Trophoblast cell (in vitro differentiated cells and primary cell): Measurements from ENCODE around the gene KLHL40.
A peak's percentile ranks its signal among the peaks of the same experiment; 100 is the strongest.

ENCODE experiments used
- DNase-seq, 2 donors: peaks; one replicate each; pipeline ENCODE4 v3.0.0-alpha.2; 2016
- H2AFZ ChIP-seq: 2 replicates; pipeline ENCODE4 v1.6.1; 2013; ENCODE audit warnings: low read length, moderate library complexity, mild to moderate bottlenecking; ENCODE audit not compliant: insufficient read depth, poor library complexity
- H2AK5ac ChIP-seq: 2 replicates; pipeline ENCODE4 v1.6.1; 2013; ENCODE audit warnings: mild to moderate bottlenecking, low read length
- H2BK120ac ChIP-seq: 2 replicates; pipeline ENCODE4 v1.6.1; 2013; ENCODE audit warnings: low read length, mild to moderate bottlenecking, moderate library complexity; ENCODE audit not compliant: insufficient read depth, poor library complexity
- H2BK12ac ChIP-seq: 2 replicates; pipeline ENCODE4 v1.6.1; 2013; ENCODE audit warnings: mild to moderate bottlenecking, low read length, moderate library complexity
- H2BK5ac ChIP-seq: 2 replicates; pipeline ENCODE4 v1.6.1; 2013; ENCODE audit warnings: low read length, low read depth, moderate library complexity, mild to moderate bottlenecking; ENCODE audit not compliant: poor library complexity
- H3K14ac ChIP-seq: 2 replicates; pipeline ENCODE4 v1.6.1; 2013; ENCODE audit warnings: mild to moderate bottlenecking, low read length
- H3K18ac ChIP-seq: 2 replicates; pipeline ENCODE4 v1.6.1; 2013; ENCODE audit warnings: mild to moderate bottlenecking, low read length
- H3K23ac ChIP-seq: 2 replicates; pipeline ENCODE4 v1.6.1; 2013; ENCODE audit warnings: low read length
- H3K27ac ChIP-seq: 2 replicates; pipeline ENCODE4 v1.5.1; 2013; ENCODE audit warnings: low read depth, mild to moderate bottlenecking, inconsistent platforms, low read length, moderate library complexity
- H3K27me3 ChIP-seq: 2 replicates; pipeline ENCODE4 v1.6.1; 2013; ENCODE audit warnings: inconsistent platforms, mild to moderate bottlenecking, low read length, moderate library complexity; ENCODE audit not compliant: insufficient read depth
- H3K36me3 ChIP-seq, 2 experiments: 1 replicate in 1 of 2; 2 replicates in 1 of 2; pipeline ENCODE4 v1.6.1; 2013; ENCODE audit warnings: low read length in 2 of 2, mild to moderate bottlenecking in 2 of 2, moderate library complexity in 1 of 2; ENCODE audit not compliant: insufficient read depth in 2 of 2, control insufficient read depth in 1 of 2
- H3K4ac ChIP-seq: 2 replicates; pipeline ENCODE4 v1.6.1; 2013; ENCODE audit warnings: low read depth, mild to moderate bottlenecking, low read length, moderate library complexity
- H3K4me1 ChIP-seq, 2 experiments: 1 replicate in 1 of 2; 2 replicates in 1 of 2; pipeline ENCODE4 v1.6.1; 2013; ENCODE audit warnings: low read length in 2 of 2, mild to moderate bottlenecking in 2 of 2, moderate library complexity in 1 of 2; ENCODE audit not compliant: insufficient read depth in 2 of 2, control insufficient read depth in 1 of 2
- H3K4me2 ChIP-seq: 2 replicates; pipeline ENCODE4 v1.6.1; 2013; ENCODE audit warnings: inconsistent platforms, mild to moderate bottlenecking, low read length, moderate library complexity
- H3K4me3 ChIP-seq: 2 replicates; pipeline ENCODE4 v1.5.1; 2013; ENCODE audit warnings: mild to moderate bottlenecking, low read depth, low read length, inconsistent platforms
- H3K79me1 ChIP-seq: one replicate; pipeline ENCODE4 v1.6.1; 2013; ENCODE audit warnings: low read length
- H3K79me2 ChIP-seq: 2 replicates; pipeline ENCODE4 v1.6.1; 2013; ENCODE audit warnings: low read length, mild to moderate bottlenecking; ENCODE audit not compliant: control insufficient read depth, insufficient read depth, poor library complexity
- H3K9ac ChIP-seq: 2 replicates; pipeline ENCODE4 v1.6.1; 2013; ENCODE audit warnings: mild to moderate bottlenecking, low read length
- H3K9me3 ChIP-seq: 2 replicates; pipeline ENCODE4 v1.6.1; 2013; ENCODE audit warnings: low read depth, mild to moderate bottlenecking, control low read depth, inconsistent platforms, low read length; ENCODE audit not compliant: insufficient read depth
- H4K12ac ChIP-seq: 2 replicates; pipeline ENCODE4 v1.6.1; 2013; ENCODE audit warnings: low read depth, mild to moderate bottlenecking, low read length, moderate library complexity
- H4K8ac ChIP-seq: 2 replicates; pipeline ENCODE4 v1.6.1; 2013; ENCODE audit warnings: low read depth, mild to moderate bottlenecking, low read length, moderate library complexity
- H4K91ac ChIP-seq: one replicate; pipeline ENCODE4 v1.6.1; 2013; ENCODE audit warnings: low read depth, mild to moderate bottlenecking, low read length, moderate library complexity
- WGBS: extraction: QIAGEN DNeasy Blood & Tissue Kit; methylation state at CpG from one replicate; pipeline ENCODE4 v1.1.7; 2013; ENCODE audit warnings: missing lambda C conversion rate; ENCODE audit not compliant: insufficient read length, insufficient coverage; ENCODE audit errors: extremely low coverage; 5-methylcytosine and 5-hydroxymethylcytosine counted together

The KLHL40 gene

DNA sequence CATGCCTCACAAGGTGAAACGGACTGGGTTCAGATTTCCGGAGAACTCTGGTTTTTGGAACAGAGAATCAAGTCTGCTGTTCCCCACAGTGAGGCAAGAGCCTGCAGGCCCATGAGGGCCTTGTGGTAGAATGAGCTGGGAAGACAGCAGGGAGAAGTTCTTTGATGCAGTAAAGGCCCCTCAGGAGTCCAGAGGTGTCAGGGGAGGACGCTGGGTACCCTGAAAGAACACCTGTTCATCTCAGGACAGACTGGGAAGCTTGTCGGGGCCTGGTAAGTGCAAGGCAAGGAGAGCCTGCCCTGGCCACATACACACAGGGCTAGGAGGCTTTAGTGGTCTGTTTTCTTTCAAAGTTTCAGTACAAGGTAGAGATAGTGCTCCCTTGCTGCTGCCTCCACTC, 35.6 kb upstream of the KLHL40 start:
- H3K4me2 ChIP-seq = no peak overlapping the region
- no peak overlapping the region for H2BK5ac ChIP-seq
- DNase-seq = no peak
- H3K79me2 ChIP-seq = peaks cover 10% of the 10 kb centered on the region
- H3K79me1 ChIP-seq = peaks cover 17% of the 10 kb centered on the region
- peaks cover 2% of the 10 kb centered on the region for H3K9me3 ChIP-seq
- no peak overlapping the region for H3K14ac ChIP-seq
- H3K4me1 ChIP-seq = peaks cover 35 to 43% of the 10 kb centered on the region in 2 experiments
- no peak overlapping the region for H4K91ac ChIP-seq
- H2AFZ ChIP-seq = no peak overlapping the region
- no peak overlapping the region for H3K23ac ChIP-seq
- H2BK120ac ChIP-seq = no peak overlapping the region
- H4K12ac ChIP-seq = no peak overlapping the region
- H3K18ac ChIP-seq = no peak overlapping the region
- H4K8ac ChIP-seq = no peak overlapping the region
- H3K4me3 ChIP-seq = no peak overlapping the region
- H2AK5ac ChIP-seq = no peak overlapping the region
- H2BK12ac ChIP-seq = no peak overlapping the region
- no CpG with 5 or more reads among the region's 4 CpGs for WGBS
- no peak overlapping the region for H3K9ac ChIP-seq
- no peaks in the 10 kb centered on the region for H3K27me3 ChIP-seq
- no peak overlapping the region for H3K27ac ChIP-seq
- H3K36me3 ChIP-seq = peaks cover 9 to 19% of the 10 kb centered on the region in 2 experiments
- H3K4ac ChIP-seq = no peak overlapping the region

DNA sequence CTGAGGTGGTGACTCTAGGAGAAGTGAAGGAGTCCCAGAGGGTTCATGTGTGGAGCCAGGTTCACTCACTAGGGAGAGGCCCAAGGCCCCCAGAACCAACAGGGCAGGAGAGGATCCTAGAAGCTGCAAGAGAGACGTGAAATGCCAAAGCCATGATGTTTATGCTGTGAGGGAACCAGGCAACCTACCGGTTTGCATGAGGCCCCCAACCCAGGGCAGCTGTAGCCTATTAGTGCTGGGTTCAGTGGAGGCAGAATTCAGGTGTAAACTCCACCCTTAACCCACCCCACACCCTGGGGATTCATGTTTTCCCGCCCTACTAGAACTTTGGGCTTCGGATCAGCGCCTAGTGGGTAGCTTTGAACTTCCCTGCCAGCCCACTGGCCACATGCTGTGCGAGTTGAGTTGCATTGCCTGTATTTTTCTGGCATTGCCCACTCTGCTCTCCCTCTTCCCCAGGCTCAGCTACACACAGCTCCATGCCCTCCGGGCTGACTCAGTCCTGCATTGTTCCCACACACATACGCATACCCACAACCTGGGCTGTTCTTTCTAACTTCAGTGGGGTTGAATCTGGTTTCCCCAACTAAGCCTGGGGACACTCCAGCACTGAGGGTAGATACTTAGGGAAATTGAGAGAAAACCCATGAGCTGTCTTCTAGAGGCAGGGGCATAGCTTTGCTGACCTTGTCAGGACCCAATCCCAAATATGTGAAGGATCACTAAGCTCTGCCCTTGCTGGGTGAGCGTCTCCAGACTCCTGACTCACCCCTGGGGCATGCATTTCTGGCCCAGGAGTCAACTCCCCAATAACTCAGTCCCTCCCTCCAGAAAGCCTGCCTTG, 33.9 kb upstream of the KLHL40 start:
- peaks cover 2% of the 10 kb centered on the region for H3K9me3 ChIP-seq
- peaks cover 10% of the 10 kb centered on the region for H3K79me2 ChIP-seq
- H4K12ac ChIP-seq = no peak overlapping the region
- H3K36me3 ChIP-seq = peaks cover 5 to 13% of the 10 kb centered on the region in 2 experiments
- no peak overlapping the region for H4K8ac ChIP-seq
- WGBS = no CpG with 5 or more reads among the region's 9 CpGs
- no peak overlapping the region for H3K18ac ChIP-seq
- peak overlapping the region; percentile 42 for H3K23ac ChIP-seq
- peaks cover 35 to 47% of the 10 kb centered on the region in 2 experiments for H3K4me1 ChIP-seq
- no peaks in the 10 kb centered on the region for H3K27me3 ChIP-seq
- no peak overlapping the region for H3K4ac ChIP-seq
- H3K79me1 ChIP-seq = peaks cover 20% of the 10 kb centered on the region
- H2BK120ac ChIP-seq = no peak overlapping the region
- H2AK5ac ChIP-seq = no peak overlapping the region
- no peak overlapping the region for H4K91ac ChIP-seq
- peak overlapping the region; percentile 19 for H2BK12ac ChIP-seq
- no peak overlapping the region for H2AFZ ChIP-seq
- peak overlapping the region; percentile 41 for H2BK5ac ChIP-seq
- peak in 1 of 2 donors; percentile 18 for DNase-seq
- no peak overlapping the region for H3K14ac ChIP-seq
- H3K4me3 ChIP-seq = no peak overlapping the region
- H3K9ac ChIP-seq = no peak overlapping the region
- H3K4me2 ChIP-seq = peak overlapping the region; percentile 88
- peak overlapping the region; percentile 66 for H3K27ac ChIP-seq

DNA sequence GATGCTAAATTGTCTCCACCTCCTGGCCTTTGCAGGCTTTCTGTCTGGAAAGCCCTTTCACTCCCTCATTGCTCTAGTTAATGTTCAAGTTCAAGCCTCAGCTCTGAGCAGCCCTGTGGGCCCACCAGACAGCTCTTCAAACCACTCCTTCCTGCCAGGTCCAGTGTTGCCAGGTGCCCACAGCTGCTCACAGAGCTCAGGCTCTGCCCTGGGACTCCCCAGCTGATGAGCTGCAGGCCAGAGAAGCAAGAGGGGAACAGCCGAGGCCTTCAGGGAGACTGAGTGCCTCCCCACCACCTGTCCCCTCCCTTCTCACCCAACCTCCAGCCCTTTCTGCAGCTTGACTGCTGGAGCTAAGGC, 33.1 kb upstream of the KLHL40 start:
- Histone ChIP-seq H2AK5ac (peak overlapping the region; percentile 19), H3K79me2 (peaks cover 10% of the 10 kb centered on the region), H4K12ac (no peak overlapping the region), H3K9ac (no peak overlapping the region), H3K4me2 (peak overlapping the region; percentile 88), H3K23ac (no peak overlapping the region), H3K18ac (no peak overlapping the region), H2BK120ac (no peak overlapping the region), H3K9me3 (peaks cover 2% of the 10 kb centered on the region), H3K27me3 (no peaks in the 10 kb centered on the region), H2BK5ac (no peak overlapping the region), H3K36me3 (peaks cover 5 to 9% of the 10 kb centered on the region in 2 experiments), H4K91ac (peak overlapping the region; percentile 38), H4K8ac (no peak overlapping the region), H3K14ac (peak overlapping the region; percentile 0), H3K27ac (peak overlapping the region; percentile 66), H3K4ac (no peak overlapping the region), H2BK12ac (no peak overlapping the region), H3K79me1 (peaks cover 20% of the 10 kb centered on the region), H2AFZ (no peak overlapping the region), H3K4me3 (no peak overlapping the region), H3K4me1 (peaks cover 34 to 46% of the 10 kb centered on the region in 2 experiments)
- no CpG with 5 or more reads among the region's 1 CpG for WGBS
- DNase-seq = no peak

DNA sequence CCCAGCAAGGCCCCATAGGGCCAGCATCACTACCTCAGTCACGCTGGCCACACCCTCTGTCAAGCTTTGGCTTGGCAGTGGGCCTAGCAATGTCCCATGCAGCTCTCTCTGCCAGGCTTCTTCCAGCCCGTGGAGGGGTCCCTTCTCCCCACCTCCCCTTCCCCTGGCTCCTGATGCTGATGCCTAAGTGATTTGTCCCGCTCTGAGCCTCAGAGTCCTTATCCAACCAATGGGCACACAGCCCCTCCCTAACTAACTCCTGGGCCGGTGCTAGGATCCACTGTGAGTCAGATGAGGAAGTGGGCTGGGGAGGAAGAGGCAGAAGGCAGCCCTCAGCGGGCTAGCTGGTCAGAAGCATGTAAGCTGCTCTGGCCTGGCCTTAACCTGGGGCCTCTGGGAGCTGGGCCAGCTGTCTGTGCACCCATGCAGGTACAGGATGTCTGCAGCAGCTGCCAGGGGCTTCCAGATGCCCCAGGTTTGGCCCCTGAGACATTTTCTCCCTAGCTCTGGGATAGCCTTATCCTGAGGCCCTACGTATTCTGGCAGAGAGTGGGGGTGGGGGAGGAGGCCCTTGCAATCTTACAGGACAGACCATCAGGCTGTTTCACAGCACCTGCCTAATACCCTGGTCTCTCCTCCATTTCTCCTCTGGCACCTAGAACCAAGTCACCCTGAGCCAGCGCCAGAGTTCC, 32.6 kb upstream of the KLHL40 start:
- no peak overlapping the region for H3K18ac ChIP-seq
- H3K4ac ChIP-seq = no peak overlapping the region
- peak overlapping the region; percentile 88 for H3K4me2 ChIP-seq
- H3K27me3 ChIP-seq = no peaks in the 10 kb centered on the region
- WGBS = no CpG with 5 or more reads among the region's 7 CpGs
- no peak overlapping the region for H2AFZ ChIP-seq
- no peak overlapping the region for H3K4me3 ChIP-seq
- H3K27ac ChIP-seq = peak overlapping the region; percentile 66
- peak overlapping the region; percentile 7 for H2BK12ac ChIP-seq
- peak overlapping the region; percentile 38 for H3K9ac ChIP-seq
- H3K4me1 ChIP-seq = peaks cover 32 to 44% of the 10 kb centered on the region in 2 experiments
- DNase-seq = peak; percentile 55 to 60
- peaks cover 2% of the 10 kb centered on the region for H3K9me3 ChIP-seq
- H3K36me3 ChIP-seq = peaks cover 5 to 7% of the 10 kb centered on the region in 2 experiments
- peak overlapping the region; percentile 94 for H4K91ac ChIP-seq
- H3K79me2 ChIP-seq = peaks cover 10% of the 10 kb centered on the region
- H2BK120ac ChIP-seq = no peak overlapping the region
- H3K79me1 ChIP-seq = peaks cover 20% of the 10 kb centered on the region
- H3K14ac ChIP-seq = peak overlapping the region; percentile 91
- H2BK5ac ChIP-seq = no peak overlapping the region
- no peak overlapping the region for H4K12ac ChIP-seq
- peak overlapping the region; percentile 19 for H2AK5ac ChIP-seq
- peak overlapping the region; percentile 49 for H3K23ac ChIP-seq
- H4K8ac ChIP-seq = no peak overlapping the region
